VCaP (cell line): ENCODE results near the gene FAM124B.

Experiments used
- H3K27ac ChIP-seq: fragments of 450-650 bp; 2 replicates; pipeline ENCODE4 v1.5.1; 2017
- TF ChIP-seq, protein P1 (sequence below): fragments of 450-650 bp; conservative IDR thresholded peaks from 2 replicates; pipeline ENCODE4 v1.5.1; 2017; ENCODE audit warnings: mild to moderate bottlenecking, moderate library complexity

Gene FAM124B, protein sequence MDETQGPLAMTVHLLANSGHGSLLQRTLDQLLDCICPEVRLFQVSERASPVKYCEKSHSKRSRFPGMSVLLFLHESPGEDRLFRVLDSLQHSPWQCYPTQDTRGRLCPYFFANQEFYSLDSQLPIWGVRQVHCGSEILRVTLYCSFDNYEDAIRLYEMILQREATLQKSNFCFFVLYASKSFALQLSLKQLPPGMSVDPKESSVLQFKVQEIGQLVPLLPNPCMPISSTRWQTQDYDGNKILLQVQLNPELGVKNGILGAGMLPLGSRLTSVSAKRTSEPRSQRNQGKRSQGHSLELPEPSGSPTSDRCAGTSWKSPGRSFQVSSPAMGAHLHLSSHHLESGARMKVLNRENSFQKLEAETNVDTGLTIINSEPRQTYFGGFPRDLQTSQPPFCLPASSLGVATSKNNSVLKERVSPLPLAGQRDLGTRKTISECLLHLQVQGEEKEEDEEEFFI

GRCh38 chr2:224401641-224402342 is at the start of gene FAM124B:
Gene FAM124B (minus strand): TSS chr2:224402107. CDS start chr2:224401768, 339 bp downstream.
- no peak within 1 kb of the TSS for H3K27ac ChIP-seq
- TF ChIP-seq, protein P1, sequence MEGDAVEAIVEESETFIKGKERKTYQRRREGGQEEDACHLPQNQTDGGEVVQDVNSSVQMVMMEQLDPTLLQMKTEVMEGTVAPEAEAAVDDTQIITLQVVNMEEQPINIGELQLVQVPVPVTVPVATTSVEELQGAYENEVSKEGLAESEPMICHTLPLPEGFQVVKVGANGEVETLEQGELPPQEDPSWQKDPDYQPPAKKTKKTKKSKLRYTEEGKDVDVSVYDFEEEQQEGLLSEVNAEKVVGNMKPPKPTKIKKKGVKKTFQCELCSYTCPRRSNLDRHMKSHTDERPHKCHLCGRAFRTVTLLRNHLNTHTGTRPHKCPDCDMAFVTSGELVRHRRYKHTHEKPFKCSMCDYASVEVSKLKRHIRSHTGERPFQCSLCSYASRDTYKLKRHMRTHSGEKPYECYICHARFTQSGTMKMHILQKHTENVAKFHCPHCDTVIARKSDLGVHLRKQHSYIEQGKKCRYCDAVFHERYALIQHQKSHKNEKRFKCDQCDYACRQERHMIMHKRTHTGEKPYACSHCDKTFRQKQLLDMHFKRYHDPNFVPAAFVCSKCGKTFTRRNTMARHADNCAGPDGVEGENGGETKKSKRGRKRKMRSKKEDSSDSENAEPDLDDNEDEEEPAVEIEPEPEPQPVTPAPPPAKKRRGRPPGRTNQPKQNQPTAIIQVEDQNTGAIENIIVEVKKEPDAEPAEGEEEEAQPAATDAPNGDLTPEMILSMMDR = no peak

DNA sequence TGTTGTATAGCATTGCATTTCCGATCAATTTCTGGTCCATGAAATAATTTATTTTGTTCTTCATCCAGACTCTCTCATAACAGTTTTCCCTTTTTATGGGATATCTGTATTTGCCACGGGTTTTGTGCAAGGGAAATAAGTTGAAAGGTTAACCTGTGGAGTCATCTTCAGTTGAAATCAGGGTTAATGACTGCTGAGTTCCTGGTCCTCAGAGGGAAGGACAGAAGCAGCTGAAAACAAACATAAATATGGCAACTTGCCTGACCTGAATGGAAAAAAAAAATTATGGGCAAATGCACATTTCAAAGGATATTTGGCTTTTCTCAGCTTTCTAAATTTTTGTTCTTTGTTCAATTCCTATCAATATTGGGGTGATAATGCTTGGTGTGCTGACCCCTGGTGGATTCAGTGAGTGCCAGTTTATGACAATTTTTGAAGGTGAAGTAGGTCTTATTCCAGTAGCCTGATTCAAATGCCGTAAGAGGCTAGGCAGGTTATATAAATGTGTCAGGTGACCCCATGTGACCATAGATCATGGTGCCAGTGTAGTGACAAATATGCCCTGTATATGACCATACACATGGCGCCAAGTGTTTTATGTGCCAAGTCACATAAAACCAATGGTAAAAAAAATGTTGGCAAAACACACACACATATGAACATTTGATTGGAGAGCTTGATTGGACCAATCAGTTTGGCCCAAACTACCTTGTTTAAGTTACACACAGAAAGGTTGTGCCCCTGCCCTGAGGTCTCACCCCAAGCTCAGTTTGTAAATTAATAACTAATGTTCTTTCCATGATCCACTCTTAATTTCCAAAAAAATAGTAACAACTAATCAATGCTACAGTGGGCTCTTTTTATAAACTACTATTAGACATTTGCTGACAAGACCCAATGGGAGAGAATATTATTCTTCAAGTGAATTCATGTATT is 47.6 kb upstream of the FAM124B start:
- no peak overlapping the region for H3K27ac ChIP-seq
- TF ChIP-seq, protein P1 = peak; percentile 55

GRCh38 chr2:224448236-224448635 is 46.3 kb upstream of the FAM124B start:
- TF ChIP-seq, protein P1 = no peak
- no peak overlapping the region for H3K27ac ChIP-seq

GRCh38 chr2:224444783-224445182 is 42.9 kb upstream of the FAM124B start:
- no peak overlapping the region for H3K27ac ChIP-seq
- TF ChIP-seq, protein P1 = no peak

GRCh38 chr2:224444021-224444420 is 42.1 kb upstream of the FAM124B start:
- no peak overlapping the region for H3K27ac ChIP-seq
- TF ChIP-seq, protein P1 = no peak

DNA sequence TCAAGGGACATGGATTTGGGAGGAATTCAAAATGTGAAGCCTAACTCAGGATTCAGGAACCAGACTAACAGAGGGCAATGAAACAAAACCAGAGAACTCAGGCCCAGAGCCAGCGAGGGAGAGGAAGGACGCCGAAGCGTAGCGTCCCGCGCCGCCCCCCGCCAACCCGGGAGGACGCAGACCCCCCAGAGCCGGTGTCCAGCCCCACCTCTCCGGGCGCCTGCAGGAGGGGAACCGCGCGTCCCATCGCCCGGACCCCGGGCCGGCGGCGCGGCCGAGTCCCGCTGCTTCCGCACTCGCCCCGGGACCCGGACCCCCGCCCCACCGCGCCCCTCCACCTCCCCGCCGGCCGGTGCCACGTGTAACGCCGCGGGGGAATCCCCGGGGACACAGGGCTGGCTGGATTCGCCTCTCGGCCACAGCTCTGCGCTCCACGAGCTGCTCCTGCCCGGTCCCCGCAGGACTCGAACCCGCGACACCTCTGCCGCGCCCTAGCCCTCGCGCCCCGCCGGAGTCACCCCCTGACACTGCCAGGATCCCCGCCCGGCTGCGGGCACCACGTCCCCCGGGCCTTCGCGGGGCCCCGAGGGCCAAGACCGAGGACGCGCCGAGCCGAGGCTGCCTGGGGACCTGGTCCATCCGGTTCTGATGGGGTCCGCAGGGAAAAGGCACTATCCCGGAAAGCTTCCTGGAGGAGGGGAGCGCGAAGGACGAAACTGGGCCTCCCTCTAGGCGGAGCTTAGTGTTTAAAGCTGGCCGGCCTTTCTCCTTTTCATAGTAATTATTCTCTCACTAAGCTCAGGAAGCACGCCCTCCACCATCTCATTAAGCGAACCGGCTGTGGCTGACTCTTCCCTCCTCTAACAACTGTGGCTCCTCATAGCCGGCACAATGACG is 40.4 kb upstream of the FAM124B start:
- H3K27ac ChIP-seq = peak overlapping the region; percentile 37; the same call in 1 of the 2 replicates
- TF ChIP-seq, protein P1 = no peak
